Loucy (cell line): ENCODE results near the gene SMG6.

ENCODE experiments used
- CTCF ChIP-seq: fragments of 200-600 bp; sonication (generic); conservative IDR thresholded peaks from 2 replicates; pipeline ENCODE4 v1.5.1; 2014; ENCODE audit warnings: mild to moderate bottlenecking, antibody characterized with exemption, low read length
- EZH2phosphoT487 ChIP-seq: fragments of 200-600 bp; IDR thresholded peaks from 2 replicates; pipeline ENCODE4 v1.6.1; 2018; ENCODE audit warnings: antibody characterized with exemption, mild to moderate bottlenecking, moderate library complexity, borderline replicate concordance

GRCh38 chr17:2211661-2212399, 91.8 kb downstream of the SMG6 start:
- TF ChIP-seq CTCF (no peak), EZH2phosphoT487 (no peak)
